OCI-M2 (cell line): ENCODE results near the gene KIF12.
"Not testable (repeated sequence)": the region's sequence is repeated elsewhere in the genome, so short reads cannot be mapped to it uniquely, and the experiment has no call there.

Experiments
- DNase-seq: peaks from one replicate; lab custom pipeline; 2025; ENCODE audit not compliant: unreplicated experiment; lab: John Stamatoyannopoulos, UW

The KIF12 gene

DNA sequence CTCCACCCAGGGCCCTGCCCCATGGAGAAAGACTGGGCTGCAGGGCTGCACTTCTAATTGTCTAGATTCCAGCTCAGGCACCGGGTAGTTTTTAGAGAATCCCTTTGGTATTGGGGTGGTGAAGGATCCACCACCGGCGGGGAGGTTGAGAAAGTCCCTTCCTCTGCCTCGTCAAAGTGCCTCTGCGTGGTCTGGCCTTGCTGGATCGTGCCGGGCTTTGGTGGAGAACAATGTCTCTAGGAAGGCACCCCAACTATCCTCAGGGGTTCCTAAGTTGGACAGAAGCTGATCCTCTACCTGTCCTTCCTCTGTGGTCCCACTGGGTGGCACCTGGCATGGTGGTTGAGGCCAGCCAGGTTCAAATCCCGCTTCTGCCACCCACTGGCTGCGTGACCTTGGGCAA, 13.7 kb downstream of the KIF12 start:
- no peak for DNase-seq

DNA sequence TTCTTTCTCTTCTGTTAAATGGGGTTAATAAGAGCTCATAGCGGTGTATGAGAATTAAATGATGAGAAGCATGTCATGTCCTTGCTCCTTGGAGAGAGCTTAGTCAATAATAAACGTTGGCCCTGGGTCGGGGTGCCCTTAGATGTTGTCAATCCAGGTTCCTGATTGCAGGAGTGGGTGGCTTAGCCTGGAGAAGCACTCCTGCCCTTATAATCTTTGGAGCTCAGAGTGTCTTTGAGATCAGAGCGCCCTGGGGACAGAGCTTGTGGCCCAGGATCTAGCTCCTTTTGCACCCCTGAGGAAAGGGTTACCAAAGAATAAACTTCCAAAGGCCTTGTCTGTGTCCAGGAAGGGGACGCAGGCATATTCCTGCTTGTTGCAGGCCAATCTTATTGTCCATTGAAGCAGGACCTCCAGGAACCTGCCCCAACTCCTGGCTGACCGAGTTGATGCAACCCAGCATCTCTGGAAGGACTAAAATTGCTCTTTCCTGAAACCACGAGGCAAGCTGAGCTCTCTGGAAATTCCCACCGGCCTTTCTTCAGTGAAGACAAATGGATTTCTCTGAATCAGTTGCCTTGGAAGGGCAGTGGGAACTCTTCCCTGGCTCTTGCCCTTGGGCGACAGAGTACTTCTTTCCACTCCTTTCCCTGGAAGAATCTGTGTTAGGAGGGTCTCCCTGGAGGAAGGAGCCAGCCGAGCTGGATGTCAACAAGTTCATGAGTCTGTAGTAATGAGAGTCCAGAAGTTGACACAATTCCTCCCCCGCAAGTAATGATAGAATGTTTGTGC, 14.6 kb downstream of the KIF12 start:
- no peak for DNase-seq

DNA sequence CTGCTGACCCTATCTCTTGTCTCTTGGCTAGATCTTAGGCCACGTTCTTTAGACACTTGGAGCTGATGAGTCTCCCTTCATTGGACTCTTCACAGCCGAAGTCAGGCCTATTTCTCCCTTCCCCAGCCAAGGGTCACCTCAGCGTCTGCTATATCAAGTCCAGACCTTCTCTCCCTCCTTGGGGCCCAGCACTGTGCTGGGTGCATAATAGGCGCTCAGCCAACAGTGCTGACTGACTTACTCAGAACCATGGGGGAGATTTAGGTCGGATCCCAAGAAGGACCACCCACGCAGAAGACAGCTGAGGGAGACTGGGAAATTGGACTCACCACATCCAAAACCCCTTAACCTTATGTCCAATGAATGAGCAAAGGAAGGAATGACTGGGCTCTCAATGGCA, 15.4 kb downstream of the KIF12 start:
- no peak for DNase-seq

DNA sequence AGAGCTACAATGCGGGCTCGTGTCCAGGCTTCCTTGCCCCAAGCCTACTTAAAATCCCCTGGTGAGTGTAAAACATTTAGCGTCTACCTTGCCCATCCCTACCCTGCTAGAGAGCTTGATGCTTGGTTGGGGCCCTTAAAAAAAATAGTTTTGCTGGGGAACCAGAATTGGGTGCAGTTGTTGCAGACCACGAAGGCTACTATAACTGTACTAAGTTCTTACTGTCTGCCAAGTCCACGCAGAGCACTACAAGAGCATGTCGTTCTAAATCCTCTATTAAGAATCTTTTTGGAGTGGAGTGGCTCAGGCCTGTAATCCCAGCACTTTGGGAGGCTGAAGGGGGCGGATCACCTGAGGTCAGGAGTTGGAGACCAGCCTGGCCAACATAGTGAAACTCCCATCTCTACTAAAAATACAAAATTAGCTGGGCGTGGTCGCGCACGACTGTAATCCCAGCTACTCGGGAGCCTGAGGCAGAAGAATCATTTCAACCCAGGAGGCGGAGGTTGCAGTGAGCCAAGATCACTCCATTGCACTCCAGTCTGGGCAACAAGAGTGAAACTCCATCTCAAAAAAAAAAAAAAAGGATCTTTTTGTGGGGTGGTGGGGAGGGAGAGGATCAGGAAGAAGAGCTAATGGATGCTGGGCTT, 16.2 kb downstream of the KIF12 start:
- DNase-seq = not testable (repeated sequence)

DNA sequence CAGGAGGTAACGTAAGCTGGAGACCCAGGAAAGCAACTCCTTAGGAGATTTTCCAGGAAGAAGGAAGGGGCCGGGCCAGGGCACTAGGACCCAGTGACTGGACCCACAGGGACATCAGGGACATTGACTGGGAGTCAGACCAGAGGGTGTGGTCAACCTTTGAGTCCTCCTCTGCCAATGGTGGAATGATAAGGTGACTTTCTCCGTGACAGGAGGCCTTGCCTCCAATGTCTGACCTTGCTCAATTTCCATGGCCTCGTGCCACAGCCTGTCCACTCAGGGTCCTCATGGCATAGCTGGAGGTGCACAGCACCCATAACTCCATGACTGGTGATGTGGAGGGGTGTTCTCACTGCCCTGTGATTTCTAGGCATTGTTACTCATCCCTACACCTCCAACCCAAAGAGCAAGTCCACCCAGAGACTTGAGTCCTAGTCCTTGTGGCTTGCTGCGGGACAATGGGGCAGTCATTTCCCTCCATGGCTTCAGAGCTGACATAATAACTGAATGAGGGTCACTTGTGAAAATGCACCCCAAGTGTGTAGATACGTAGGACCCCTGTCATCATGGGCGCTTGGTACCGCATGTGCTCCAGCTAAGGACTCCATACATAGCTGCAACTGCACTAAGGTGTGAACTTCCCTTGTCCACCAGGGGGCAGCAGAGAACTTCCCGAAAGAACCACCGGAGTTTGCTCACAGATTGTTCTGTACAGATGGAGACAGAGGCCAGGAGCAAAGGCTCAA, 16.9 kb downstream of the KIF12 start:
- peak; percentile 10 for DNase-seq

DNA sequence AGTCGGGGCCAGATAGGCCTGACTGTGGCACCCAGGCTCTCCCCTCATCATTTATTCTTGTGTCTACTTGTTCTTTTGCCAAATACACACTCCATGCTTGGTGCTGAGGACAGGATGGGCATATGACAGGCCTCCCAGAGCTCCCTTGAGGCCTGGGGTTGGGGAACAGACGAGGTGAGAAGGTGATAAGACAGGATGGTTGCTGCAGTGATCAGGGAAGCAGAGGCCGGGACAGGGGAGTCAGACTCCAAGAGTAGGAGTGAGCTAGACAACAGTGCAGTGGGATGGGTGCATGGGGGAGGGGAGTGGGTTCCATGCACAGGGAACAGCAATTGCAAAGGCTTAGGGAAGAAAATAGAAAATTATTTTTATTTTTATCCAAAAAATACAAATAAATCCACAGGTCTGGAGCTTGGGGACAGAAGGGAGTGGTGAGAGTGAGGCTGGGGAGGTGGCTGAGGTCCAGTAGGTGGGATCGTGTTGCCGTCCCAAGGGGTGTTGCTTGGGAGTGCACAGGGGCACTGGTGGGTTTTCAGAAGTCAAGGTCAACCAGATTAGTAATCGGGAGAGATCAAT, 17.6 kb downstream of the KIF12 start:
- no peak for DNase-seq

DNA sequence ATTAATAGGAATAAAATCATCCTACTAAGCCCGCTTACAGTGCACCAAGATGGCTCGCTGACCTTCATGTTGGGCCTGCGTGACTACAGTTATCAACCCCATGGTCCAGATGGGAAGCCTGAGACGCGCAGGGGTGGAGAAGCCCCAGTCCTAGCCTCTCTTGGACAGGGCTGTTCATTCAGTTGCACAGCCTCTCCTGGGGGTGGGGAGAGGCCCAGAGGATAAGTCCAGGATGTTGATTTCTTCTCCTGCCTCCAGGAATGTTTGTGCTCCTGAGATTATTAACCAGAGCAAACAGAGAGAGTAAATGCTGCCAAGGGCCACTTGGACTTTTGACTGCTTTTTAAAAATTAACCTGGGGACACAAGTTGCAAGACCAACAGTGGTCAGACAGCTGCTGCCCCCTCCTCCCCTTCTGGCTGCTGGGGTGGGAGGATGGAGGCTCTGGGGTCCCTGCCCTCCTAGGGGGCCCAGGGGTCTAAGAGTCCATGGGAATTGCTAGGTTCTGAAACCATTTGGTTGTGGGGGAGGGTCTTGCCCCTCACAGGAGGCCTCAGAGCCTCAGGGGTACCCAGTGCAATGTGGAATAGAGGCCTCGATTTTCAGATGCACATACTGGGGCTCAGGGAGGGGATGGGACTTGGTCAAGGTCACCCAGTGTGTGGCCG, 18.2 kb downstream of the KIF12 start:
- no peak for DNase-seq

DNA sequence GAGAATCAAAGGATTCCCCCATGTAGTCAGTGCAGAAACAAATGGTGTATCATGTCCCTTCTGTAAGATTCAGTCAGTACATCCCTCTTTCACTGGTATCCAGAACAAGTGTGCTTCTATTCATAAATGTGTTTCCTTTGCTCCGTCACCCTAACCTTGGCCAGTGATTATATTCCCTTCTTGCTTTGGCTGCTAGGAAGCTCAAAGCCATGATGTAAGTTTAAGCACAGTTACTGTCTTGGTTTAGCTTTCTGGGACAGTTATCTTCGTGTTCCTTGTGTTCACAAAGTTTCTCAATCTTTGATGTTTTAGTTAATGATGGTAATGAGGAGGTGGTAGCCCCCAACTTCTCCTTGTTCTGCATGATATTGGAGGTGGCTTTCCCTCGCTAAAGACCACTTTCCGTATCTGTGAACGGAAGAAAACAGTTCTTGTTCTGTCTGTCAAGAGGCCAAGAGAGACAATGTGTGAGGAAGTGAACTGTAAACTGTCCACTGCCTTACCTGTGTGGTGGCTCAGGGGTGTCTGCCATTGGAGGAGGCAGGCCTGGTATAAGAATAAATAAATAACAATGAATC, 18.8 kb downstream of the KIF12 start:
- DNase-seq = no peak

DNA sequence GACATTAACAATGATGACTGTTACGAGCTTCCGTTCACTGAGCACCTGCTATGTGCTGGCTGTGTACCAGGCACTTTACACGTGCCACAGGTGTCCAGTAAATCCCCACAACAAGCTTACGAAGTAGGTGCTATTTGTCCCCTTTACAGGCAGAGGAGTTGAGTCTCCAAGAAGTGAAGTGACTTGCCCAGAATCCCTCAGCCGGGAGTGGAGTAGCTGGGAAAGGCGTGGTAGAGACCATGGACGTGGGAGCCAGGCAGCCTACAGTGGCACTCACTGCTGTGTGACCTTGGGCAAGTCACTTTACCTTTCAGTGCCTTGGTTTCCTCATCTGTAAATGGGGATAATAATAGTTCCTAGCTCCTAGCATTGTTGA, 20.3 kb downstream of the KIF12 start:
- DNase-seq = no peak

DNA sequence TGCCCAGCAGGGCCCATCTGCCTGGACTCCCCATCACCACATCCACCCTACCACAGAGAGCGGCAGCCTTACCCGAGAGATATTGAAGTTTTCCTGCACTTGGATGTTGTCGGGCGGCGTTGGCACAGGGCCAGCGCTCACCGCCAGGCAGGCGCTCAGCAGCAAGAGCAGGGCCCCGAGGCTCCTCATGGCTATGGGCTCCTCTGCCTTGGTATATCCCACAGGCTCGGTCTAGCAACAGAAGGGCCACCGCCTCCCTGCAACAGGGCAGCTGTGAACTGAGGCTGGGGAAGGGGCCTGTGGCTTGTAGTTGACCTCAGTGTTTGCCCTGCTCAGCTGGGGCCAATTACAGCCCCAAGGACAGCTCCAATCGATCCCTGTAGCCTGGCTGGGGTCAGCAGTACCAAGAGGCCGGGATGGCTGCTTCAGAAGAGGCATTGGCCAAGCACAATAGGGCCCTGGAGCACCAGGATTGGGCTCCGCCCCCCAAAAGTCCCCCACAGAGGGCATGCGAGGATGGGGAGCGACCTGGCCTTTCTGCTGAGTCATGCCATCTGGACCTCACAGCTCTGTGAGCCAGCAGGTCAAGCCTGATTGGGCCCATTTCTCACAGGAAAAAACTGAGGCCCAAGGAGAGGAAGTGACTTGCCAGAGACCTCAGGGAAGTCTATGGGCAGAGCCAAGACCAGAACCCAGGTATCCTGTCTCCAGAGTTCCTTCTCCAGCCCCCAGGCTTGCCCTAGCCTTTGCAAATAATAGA, 20.9 kb downstream of the KIF12 start, which contains the start of gene AMBP:
Gene AMBP (minus strand): TSS at position 280 of the 760 bp plus-strand sequence. CDS start 91 bp downstream, at position 189.
- no peak for DNase-seq

DNA sequence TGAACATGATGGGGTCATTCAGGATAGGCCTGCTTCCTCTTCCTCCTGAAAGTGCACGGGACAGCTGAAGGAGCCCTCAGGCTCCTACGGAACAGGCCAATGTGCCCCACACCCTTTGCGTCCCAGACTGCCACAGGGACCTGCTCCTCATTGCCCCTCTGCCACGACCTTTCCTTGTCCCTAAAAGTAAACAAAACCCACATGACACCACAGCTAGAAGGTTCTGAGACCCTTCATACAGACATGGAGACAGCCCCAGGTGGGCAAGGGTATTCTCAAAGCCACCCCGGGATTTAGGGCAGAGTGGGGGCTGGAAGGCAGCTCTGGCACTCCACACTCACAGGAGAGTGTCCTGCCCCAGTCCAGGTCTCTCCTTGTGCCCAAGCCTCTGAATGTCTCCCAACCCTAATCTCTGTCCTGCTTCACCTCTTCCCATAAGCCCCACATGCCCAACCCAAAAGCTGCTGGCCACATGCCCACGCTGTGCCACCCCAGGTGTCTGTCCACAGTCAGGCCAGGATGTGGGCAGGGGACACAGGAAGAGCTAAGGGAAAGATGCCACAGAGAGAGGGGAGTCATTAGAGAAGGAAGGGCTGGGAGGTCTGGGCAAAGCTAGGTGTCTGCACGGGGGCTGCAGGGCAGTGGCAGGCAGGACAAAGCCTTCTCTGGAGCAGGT, 21.8 kb downstream of the KIF12 start:
- no peak for DNase-seq

DNA sequence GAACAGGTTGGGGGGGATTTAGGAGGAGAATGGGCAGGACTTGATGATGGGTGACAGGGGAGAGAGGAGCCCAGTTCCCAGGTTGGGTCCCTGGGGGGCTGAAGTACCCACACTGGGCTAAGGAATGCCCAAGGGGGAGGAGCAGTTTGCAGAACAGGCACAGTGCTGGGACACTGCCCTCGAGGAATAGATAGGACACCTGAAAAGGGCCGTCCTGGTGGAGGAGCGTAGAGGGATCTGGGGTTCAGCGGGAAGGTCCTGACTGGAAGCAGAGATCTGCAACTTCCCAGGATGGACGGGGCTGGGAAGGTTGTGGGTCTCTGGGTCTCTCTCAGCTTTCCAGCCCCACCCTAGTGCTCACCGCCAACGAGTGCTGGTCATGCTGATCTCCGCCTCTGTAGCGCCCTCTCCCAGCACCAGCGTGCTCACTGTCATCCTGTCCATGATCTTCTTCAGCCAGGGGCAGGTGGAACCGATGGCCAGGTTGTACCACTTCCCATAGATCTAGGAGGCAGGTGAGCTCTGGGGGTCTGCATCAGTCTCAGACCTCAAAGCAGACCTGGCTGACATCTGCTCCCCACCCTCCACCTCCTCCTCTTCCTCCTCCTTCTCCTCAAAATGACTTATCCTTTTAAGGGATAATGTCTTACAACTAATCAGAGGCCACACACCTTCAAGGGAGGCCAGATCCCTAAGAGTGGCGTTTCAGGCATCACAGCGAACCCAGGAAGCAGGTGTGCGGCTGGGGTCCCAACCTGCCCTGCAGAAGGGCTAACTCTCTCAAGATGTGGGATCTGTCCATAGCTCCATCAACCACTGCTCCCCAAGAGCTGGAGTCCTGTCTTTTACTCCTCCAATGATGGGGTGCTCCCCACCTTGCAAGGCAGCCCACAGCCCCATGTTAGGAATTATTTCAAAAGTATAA, 22.6 kb downstream of the KIF12 start:
- no peak for DNase-seq

DNA sequence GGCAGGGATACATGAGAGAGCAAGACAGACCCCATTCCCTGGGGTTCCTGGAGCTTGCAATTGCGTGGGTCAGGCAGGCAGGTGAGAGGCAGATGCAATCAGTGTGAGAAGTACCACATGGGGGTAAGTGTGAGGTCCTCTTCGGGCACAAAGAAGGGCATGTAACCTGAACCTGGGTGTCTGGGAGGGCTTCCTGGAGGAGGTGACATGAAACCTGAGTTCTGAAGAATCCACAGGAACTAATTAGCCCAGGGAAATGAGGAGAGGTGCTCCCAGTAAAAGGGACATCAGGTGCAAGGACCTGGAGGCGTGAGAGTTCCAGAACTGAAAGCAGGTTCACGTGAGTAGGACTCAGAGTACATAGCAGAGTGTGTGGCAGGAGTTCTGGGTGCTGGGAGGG, 23.5 kb downstream of the KIF12 start:
- DNase-seq = no peak

DNA sequence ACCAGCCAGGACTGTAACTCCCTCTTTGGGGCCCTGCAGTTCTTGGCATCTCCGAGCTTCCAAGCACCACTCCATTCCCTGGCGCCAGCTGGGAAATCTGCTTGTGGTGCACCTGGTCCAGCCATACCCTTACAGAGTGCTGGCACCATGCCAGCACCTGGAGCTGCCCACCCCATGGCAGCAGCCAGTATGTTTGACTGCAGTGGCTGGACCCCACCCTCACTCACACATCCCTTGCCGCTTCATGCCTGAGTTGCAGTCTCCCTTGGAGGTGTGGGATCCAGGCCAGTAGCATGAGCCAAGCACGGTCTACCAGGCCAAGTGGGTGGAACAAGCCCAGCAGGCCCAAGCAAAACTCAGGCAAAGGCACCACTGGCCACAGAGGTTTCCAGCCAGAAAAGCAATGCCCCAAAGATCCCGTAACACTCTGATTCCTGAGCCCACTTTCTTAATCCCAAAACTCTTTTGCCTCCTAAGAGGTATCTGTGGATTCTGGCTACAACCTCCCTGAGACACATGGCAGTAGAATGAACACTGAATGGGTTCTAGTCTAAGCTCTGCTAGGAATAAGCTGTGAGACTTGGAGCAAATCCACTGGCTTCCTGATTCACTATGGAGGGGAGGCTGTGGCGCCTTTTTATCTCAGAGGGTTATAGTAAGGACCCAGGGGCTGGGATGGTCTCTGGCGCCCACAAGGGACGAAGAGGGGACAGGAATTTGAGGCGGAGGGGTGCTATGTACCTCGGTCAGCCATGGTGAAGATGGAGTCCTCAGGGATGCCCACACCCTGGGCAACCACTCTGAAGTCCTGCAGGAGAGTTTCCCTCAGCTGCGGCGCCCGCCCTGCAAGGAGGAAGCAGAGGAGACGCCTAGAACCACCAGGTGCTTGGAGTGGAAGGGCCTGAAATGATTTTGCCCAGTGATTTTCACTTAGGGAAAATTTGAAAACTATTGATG, 26.6 kb downstream of the KIF12 start:
- no peak for DNase-seq

DNA sequence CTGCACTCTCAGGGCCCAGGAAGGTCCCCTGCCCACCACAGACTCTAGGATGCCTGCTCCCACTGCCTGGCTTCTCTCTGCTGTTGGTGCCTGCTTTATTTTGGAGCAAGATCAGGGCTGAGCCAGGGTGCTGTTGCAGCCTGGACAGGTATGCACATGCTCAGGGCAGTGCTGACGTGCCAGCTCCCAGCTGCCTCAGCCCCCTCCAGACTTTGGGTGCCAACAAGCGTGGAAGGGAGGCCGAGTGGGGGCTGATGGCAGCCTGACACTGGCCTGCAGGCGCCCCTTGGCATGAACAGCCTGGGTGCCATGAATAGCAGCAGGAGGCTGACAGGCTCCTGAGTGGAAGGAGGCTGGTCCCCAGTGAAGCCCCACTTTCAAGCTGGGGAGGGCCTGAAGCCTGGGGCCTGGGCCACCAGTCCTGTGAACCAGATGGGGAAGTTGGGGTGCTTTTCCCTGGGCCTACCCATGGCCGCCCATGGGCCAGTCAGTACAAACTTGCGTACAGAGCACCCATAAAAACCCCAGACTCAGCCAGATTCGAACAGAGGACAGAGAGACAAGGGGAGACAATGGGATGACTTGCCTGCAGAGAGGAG, 27.8 kb downstream of the KIF12 start:
- no peak for DNase-seq

DNA sequence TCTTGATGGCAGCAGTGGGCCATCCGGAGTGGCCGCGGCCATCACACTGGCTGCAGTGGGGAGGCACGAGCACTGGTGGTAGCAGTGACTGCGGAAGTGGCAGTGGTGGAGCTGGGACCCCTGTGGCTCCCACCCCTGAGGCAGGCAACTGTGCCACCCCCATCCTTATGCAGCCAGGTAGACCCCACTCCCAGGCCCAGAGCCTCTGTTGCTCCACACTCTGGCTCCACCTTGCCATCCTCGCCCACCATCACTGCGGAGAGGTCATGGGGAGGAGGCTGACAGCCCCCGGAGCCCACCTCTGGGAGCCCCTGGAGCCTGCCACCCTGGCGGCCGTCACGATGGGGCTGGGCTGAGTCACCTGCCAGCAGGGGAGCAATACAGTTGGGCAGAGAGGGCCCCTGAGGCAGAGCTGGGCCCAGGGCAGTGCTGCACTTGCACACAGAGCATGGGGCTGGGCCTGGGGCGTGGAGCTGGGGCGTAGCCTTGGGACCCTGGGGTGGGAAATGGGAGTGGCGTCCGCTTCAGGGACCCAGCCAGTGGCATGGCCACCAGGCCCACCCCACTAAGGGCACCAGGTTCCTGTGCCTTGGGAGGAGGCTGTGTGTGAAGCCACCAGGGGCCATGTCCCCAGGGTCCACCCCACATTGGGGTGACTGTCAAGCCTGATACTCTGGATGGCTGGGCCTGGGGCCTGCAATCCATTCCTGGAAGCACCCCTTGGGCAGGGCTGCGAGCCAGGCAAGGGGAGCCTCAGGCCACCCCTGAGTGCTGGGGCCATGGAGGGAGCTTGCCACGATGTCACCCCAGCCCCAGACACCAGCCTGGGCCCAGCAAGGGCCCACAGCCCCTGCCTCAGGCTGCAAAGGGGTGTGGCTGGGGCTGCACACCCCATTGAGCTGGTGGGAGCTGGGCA, 28.6 kb downstream of the KIF12 start:
- DNase-seq = no peak
